A549 (cell line): ENCODE measurements around the gene ADD2. TPM values are rescaled to one million over a fixed set of nuclear protein-coding genes. Genes with fewer than 3 reads are reported as not detected.

ENCODE experiments used
- ATAC-seq, 2 experiments: fragments of 200-7000 bp in 1 of 2; fragments of >200 bp in 1 of 2; cut with Nextera tagmentation in 1 of 2; cut with Tn5 transposase in 1 of 2; 3 replicates each; pipeline versions ENCODE4 v1.8.0 to v1.9.1; 2018 to 2020; ENCODE audit warnings: mild to moderate bottlenecking in 1 of 2, moderate library complexity in 1 of 2
- CTCF ChIA-PET: fragments of 300-600 bp; sonication (Branson Sonifier 250); formaldehyde crosslinking; extraction: SDS; loops from one replicate; lab custom pipeline; 2021; ENCODE audit warnings: antibody characterized with exemption, inconsistent platforms; lab: Yijun Ruan, JAX
- POLR2A ChIA-PET: fragments of 350-600 bp; formaldehyde crosslinking; extraction: SDS; loops from one replicate; lab custom pipeline; 2021; ENCODE audit warnings: antibody characterized with exemption, inconsistent platforms; lab: Yijun Ruan, JAX
- DNase-seq, 2 experiments: peaks; one replicate each; pipeline versions ENCODE4 v3.0.0 to v3.0.0-alpha.2; 2011 to 2016; ENCODE audit warnings: low read depth in 1 of 2, low spot score in 1 of 2
- FAIRE-seq: peaks from 2 replicates; lab custom pipeline; 2011; peaks lifted over from hg19 to GRCh38; lab: Jason Lieb, UNC
- H3K27ac ChIP-seq, 2 experiments: fragments of >200 bp; sonication (Bioruptor Twin); formaldehyde crosslinking; 3 replicates each; pipeline ENCODE4 v1.5.1; 2016 to 2017
- H3K4me1 ChIP-seq: fragments of >200 bp; sonication (Bioruptor Twin); formaldehyde crosslinking; 3 replicates; pipeline ENCODE4 v1.6.1; 2016
- H3K4me2 ChIP-seq: fragments of >200 bp; sonication (Bioruptor Twin); formaldehyde crosslinking; 3 replicates; pipeline ENCODE4 v1.6.1; 2016
- H3K4me3 ChIP-seq: fragments of >200 bp; sonication (Bioruptor Twin); formaldehyde crosslinking; 3 replicates; pipeline ENCODE4 v1.5.1; 2016
- H3K9me3 ChIP-seq: fragments of >200 bp; sonication (Bioruptor Twin); formaldehyde crosslinking; 3 replicates; pipeline ENCODE4 v1.6.1; 2016
- CBX2 ChIP-seq: fragments of 200-600 bp; sonication (generic); IDR thresholded peaks from 2 replicates; pipeline ENCODE4 v1.6.1; 2016; ENCODE audit warnings: low read depth, mild to moderate bottlenecking, borderline replicate concordance
- CBX8 ChIP-seq: fragments of 200-600 bp; sonication (generic); IDR thresholded peaks from 2 replicates; pipeline ENCODE4 v1.6.1; 2016
- CEBPB ChIP-seq, 2 experiments: fragments of >200 bp in 1 of 2; sonication (Bioruptor Twin) in 1 of 2; formaldehyde crosslinking in 1 of 2; IDR thresholded peaks; 2 replicates each; pipeline ENCODE4 v1.6.1; 2012 to 2016
- CHD2 ChIP-seq: fragments of 150-350 bp; IDR thresholded peaks from 2 replicates; pipeline ENCODE4 v1.6.1; 2014; ENCODE audit warnings: low read length; ENCODE audit not compliant: partially characterized antibody
- FOSL2 ChIP-seq, 2 experiments: fragments of 450-650 bp in 1 of 2; fragments of >200 bp in 1 of 2; sonication (Bioruptor Twin) in 1 of 2; formaldehyde crosslinking; IDR thresholded peaks; 2 replicates each; pipeline versions ENCODE4 v1.5.0 to v1.6.1; 2016 to 2020; ENCODE audit warnings: mild to moderate bottlenecking in 1 of 2, moderate library complexity in 1 of 2
- HDAC2 ChIP-seq: fragments of 200-600 bp; sonication (generic); IDR thresholded peaks from 2 replicates; pipeline ENCODE4 v1.6.1; 2016
- HEYL ChIP-seq: fragments of 250-450 bp; sonication (Bioruptor Pico); IDR thresholded peaks from 2 replicates; pipeline ENCODE4 v1.8.0; 2021; ENCODE audit warnings: mild to moderate bottlenecking, moderate library complexity
- HOXA7 ChIP-seq: fragments of 250-450 bp; sonication (Bioruptor Pico); IDR thresholded peaks from 2 replicates; pipeline ENCODE4 v1.5.0; 2020; ENCODE audit warnings: mild to moderate bottlenecking, moderate library complexity
- JUN ChIP-seq, 2 experiments: fragments of >200 bp; sonication (Bioruptor Twin); formaldehyde crosslinking; IDR thresholded peaks; 2 replicates in 1 of 2; 3 replicates in 1 of 2; pipeline ENCODE4 v1.6.1; 2016 to 2017
- KDM1A ChIP-seq: fragments of 200-600 bp; sonication (generic); IDR thresholded peaks from 2 replicates; pipeline ENCODE4 v1.6.1; 2016; ENCODE audit warnings: low read depth, mild to moderate bottlenecking
- KDM5A ChIP-seq: fragments of 200-600 bp; sonication (generic); IDR thresholded peaks from 2 replicates; pipeline ENCODE4 v1.6.1; 2016; ENCODE audit warnings: antibody characterized with exemption, mild to moderate bottlenecking
- NFE2L2 ChIP-seq: fragments of 150-350 bp; conservative IDR thresholded peaks from 2 replicates; pipeline ENCODE4 v1.6.1; 2014; ENCODE audit warnings: low read length
- PHF8 ChIP-seq: fragments of 200-600 bp; sonication (generic); IDR thresholded peaks from 2 replicates; pipeline ENCODE4 v1.6.1; 2016; ENCODE audit warnings: low read depth, mild to moderate bottlenecking, antibody characterized with exemption, moderate library complexity, borderline replicate concordance
- POLR2A ChIP-seq: IDR thresholded peaks from 2 replicates; pipeline ENCODE4 v1.6.1; 2012; ENCODE audit warnings: mild to moderate bottlenecking, low read length
- RFX5 ChIP-seq: fragments of 450-650 bp; IDR thresholded peaks from 2 replicates; pipeline ENCODE4 v1.7.1; 2014; ENCODE audit warnings: antibody characterized with exemption, mild to moderate bottlenecking, moderate library complexity
- RNF2 ChIP-seq: fragments of 200-600 bp; sonication (generic); IDR thresholded peaks from 2 replicates; pipeline ENCODE4 v1.6.1; 2016; ENCODE audit warnings: low read depth, mild to moderate bottlenecking, antibody characterized with exemption, moderate library complexity, borderline replicate concordance
- ZNF302 ChIP-seq: fragments of 250-450 bp; sonication (Bioruptor Pico); IDR thresholded peaks from 2 replicates; pipeline ENCODE4 v1.9.0; 2021; ENCODE audit warnings: inconsistent platforms, mild to moderate bottlenecking, moderate library complexity
- WGBS: methylation state at CpG from one replicate; pipeline ENCODE4 v1.1.6; 2017; ENCODE audit errors: missing lambda C conversion rate; 5-methylcytosine and 5-hydroxymethylcytosine counted together
- polyA plus RNA-seq, 4 experiments: library from polyadenylated mRNA; depleted of rRNA in 3 of 4; stranded (reverse); fragments of >200 nt; fragmentation: RNase III in 1 of 4; extraction: RNeasy Plus Mini Kit Qiagen cat#74134 plus additional on column Dnase treatment in 1 of 4; gene quantifications; 2 replicates in 3 of 4; 3 replicates in 1 of 4; pipeline ENCODE4 v1.2.3, GENCODE V29; 2011 to 2017
- TF ChIP-seq, protein P1 (sequence below): fragments of >200 bp; sonication (Bioruptor Twin); formaldehyde crosslinking; IDR thresholded peaks from 3 replicates; pipeline ENCODE4 v1.6.1; 2016
- TF ChIP-seq, protein P2 (sequence below): fragments of 450-650 bp; IDR thresholded peaks from 2 replicates; pipeline ENCODE4 v1.6.1; 2014; ENCODE audit warnings: antibody characterized with exemption
- TF ChIP-seq, protein P3 (sequence below): IDR thresholded peaks from 2 replicates; pipeline ENCODE4 v1.6.1; 2012; ENCODE audit warnings: low read depth, borderline replicate concordance

The ADD2 gene
- polyA plus RNA-seq, 2 of the 4 experiments (the other 2 are of a cell fraction) = 18.0 to 25.5 TPM

DNA sequence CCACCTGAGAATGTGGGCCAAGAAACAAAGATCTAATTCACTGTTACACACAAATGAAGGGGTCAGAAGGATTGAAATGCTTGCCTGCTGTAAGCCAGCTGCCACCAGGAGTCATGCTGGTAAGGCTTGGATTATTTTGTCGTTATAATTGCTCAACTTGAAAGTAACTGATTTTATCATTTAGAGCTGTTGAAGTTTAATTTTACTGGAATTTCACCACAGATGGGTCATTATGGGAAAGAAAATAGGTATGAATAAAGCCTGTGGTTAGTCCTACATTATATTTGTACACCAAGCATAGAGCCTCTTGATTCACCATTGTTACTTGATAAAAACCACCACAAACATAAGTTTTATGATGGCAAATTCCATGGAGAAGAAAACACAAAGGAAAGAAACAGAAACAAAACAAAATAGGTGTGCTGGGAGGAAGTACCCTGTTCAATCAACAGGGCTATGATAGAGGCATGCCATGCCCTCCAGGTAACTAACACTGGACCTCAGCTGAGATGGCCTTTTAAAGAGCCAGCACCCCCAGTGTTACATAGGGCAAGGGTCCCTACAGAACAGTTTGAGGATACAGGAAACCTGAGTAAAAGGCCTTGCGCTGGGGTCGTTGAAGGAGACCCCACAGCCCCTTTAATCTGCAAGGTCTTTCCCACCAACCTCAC is 49.4 kb upstream of the ADD2 start:
- FAIRE-seq (no peak), ATAC-seq (no peak), DNase-seq (no peak)
- no peak overlapping the region for H3K27ac ChIP-seq
- no peaks in the 10 kb centered on the region for H3K9me3 ChIP-seq
- H3K4me3 ChIP-seq = no peak overlapping the region
- 36% methylated on average over 3 of the region's 3 CpGs for WGBS
- ChIA-PET CTCF (interaction anchor here (0.9 kb wide), 1 partner anchor 28 kb away, joined by 4 read pairs; no protein-coding TSS in a partner anchor), POLR2A (no interaction called here)
- H3K4me2 ChIP-seq = no peak overlapping the region
- H3K4me1 ChIP-seq = no peaks in the 10 kb centered on the region
- no peak for TF ChIP-seq HOXA7
- TF ChIP-seq, protein P1, sequence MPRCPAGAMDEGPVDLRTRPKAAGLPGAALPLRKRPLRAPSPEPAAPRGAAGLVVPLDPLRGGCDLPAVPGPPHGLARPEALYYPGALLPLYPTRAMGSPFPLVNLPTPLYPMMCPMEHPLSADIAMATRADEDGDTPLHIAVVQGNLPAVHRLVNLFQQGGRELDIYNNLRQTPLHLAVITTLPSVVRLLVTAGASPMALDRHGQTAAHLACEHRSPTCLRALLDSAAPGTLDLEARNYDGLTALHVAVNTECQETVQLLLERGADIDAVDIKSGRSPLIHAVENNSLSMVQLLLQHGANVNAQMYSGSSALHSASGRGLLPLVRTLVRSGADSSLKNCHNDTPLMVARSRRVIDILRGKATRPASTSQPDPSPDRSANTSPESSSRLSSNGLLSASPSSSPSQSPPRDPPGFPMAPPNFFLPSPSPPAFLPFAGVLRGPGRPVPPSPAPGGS = no peak
- TF ChIP-seq CEBPB (IDR thresholded peaks at IDR 0.05) = no peak
- no peak for TF ChIP-seq RFX5
- no peak for TF ChIP-seq KDM5A
- TF ChIP-seq POLR2A = no peak
- TF ChIP-seq, protein P2, sequence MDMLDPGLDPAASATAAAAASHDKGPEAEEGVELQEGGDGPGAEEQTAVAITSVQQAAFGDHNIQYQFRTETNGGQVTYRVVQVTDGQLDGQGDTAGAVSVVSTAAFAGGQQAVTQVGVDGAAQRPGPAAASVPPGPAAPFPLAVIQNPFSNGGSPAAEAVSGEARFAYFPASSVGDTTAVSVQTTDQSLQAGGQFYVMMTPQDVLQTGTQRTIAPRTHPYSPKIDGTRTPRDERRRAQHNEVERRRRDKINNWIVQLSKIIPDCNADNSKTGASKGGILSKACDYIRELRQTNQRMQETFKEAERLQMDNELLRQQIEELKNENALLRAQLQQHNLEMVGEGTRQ = no peak
- no peak for TF ChIP-seq NFE2L2
- TF ChIP-seq ZNF302 (CRISPR knock-in tag) = no peak
- no peak for TF ChIP-seq CBX8
- TF ChIP-seq PHF8 = no peak
- TF ChIP-seq FOSL2 (IDR thresholded peaks at IDR 0.05) = no peak
- TF ChIP-seq FOSL2 (CRISPR knock-in tag; IDR thresholded peaks at IDR 0.05) = no peak
- TF ChIP-seq HEYL (CRISPR knock-in tag) = no peak
- no peak for TF ChIP-seq CHD2
- TF ChIP-seq, protein P3, sequence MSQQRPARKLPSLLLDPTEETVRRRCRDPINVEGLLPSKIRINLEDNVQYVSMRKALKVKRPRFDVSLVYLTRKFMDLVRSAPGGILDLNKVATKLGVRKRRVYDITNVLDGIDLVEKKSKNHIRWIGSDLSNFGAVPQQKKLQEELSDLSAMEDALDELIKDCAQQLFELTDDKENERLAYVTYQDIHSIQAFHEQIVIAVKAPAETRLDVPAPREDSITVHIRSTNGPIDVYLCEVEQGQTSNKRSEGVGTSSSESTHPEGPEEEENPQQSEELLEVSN = no peak
- TF ChIP-seq HDAC2 = no peak
- TF ChIP-seq JUN (IDR thresholded peaks at IDR 0.05) = no peak
- TF ChIP-seq KDM1A = no peak

DNA sequence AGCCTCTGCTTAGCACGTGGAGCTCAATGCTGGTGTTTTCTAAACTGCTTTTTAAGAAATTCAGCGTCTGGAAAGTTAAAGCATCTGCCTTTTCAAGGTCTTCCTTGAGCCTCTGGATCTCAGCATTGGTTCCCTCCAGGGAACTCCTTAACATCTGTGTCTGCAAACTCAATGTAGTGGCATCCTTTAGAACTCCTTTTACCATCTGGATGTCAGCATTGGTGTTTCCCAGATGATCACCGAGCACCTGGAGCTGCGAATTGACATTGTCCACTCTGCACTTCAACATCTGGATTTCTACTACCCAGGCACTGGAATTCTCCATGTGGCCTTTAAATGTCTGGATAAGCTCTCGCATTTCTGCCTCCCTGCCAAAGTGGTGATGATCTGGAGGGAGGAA is 48.7 kb upstream of the ADD2 start:
- ChIA-PET CTCF (interaction anchor here (0.9 kb wide), 1 partner anchor 28 kb away, joined by 4 read pairs; no protein-coding TSS in a partner anchor), POLR2A (no interaction called here)
- 27% methylated on average over 5 of the region's 5 CpGs for whole genome bisulfite sequencing
- Histone ChIP-seq H3K4me1 (no peaks in the 10 kb centered on the region), H3K9me3 (no peaks in the 10 kb centered on the region), H3K4me3 (no peak overlapping the region), H3K4me2 (no peak overlapping the region), H3K27ac (no peak overlapping the region)
- FAIRE-seq = no peak
- no peak for DNase-seq
- TF ChIP-seq RNF2 (no peak), CBX2 (no peak)
- no peak for ATAC-seq
